Lower leg skin (tissue), 3 donors: ENCODE measurements around the gene EIF4H.

ENCODE experiments used
- POLR2A ChIP-seq, 2 donors: fragments of 450-650 bp; IDR thresholded peaks; one replicate each; pipeline ENCODE4 v1.6.1; 2016 to 2017; ENCODE audit warnings: antibody characterized with exemption in 2 of 2, mild to moderate bottlenecking in 1 of 2, moderate library complexity in 1 of 2
- TF ChIP-seq, protein P1 (sequence below), 3 donors: fragments of 450-650 bp; IDR thresholded peaks; one replicate each; pipeline ENCODE4 v1.5.1; 2016; ENCODE audit warnings: antibody characterized with exemption in 3 of 3, mild to moderate bottlenecking in 3 of 3, moderate library complexity in 2 of 3

DNA sequence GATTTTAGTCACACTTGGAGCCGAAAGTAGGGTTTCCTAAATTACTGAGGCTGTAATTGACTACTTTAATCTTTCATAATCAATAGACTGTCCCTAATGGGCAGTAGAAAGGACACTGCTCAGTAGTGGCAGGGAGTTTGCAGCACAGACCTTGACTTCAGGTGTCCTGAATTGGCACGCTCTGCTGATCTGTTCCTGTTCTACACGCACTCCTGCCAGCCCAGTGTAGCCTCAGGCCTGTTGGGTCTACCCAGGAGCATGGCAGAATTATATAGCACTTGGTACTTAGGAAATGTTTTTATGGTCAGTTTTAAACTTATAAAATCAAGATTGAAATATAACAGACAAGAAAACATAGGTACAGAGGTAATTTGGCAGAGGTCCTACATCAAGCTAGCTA, 9.0 kb downstream of the EIF4H start:
- TF ChIP-seq, protein P1, sequence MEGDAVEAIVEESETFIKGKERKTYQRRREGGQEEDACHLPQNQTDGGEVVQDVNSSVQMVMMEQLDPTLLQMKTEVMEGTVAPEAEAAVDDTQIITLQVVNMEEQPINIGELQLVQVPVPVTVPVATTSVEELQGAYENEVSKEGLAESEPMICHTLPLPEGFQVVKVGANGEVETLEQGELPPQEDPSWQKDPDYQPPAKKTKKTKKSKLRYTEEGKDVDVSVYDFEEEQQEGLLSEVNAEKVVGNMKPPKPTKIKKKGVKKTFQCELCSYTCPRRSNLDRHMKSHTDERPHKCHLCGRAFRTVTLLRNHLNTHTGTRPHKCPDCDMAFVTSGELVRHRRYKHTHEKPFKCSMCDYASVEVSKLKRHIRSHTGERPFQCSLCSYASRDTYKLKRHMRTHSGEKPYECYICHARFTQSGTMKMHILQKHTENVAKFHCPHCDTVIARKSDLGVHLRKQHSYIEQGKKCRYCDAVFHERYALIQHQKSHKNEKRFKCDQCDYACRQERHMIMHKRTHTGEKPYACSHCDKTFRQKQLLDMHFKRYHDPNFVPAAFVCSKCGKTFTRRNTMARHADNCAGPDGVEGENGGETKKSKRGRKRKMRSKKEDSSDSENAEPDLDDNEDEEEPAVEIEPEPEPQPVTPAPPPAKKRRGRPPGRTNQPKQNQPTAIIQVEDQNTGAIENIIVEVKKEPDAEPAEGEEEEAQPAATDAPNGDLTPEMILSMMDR (IDR thresholded peaks at IDR 0.05) = no peak
- TF ChIP-seq POLR2A (IDR thresholded peaks at IDR 0.05) = no peak
